Astrocyte of the cerebellum (primary cell): Measurements from ENCODE around the gene SLC16A2.
"Not testable (repeated sequence)": the region's sequence is repeated elsewhere in the genome, so short reads cannot be mapped to it uniquely, and the experiment has no call there.

Source experiments
- DNase-seq: peaks from one replicate; pipeline ENCODE4 v3.0.0-alpha.2; 2011; ENCODE audit warnings: low read depth
- H3K4me3 ChIP-seq: 2 replicates; pipeline ENCODE4 v1.5.1; 2011; ENCODE audit warnings: mild to moderate bottlenecking, low read depth, low read length, moderate library complexity
- in situ Hi-C: cut with HindIII; loops from 2 replicates; pipeline ENCODE4 v1.10.0; 2017; ENCODE audit warnings: low sequenced_read_pairs
- TF ChIP-seq, protein P1 (sequence below): IDR thresholded peaks from 2 replicates; pipeline ENCODE4 v1.5.1; 2012; ENCODE audit warnings: low read length, low read depth, moderate library complexity, mild to moderate bottlenecking; ENCODE audit errors: missing control alignments

The SLC16A2 gene

DNA sequence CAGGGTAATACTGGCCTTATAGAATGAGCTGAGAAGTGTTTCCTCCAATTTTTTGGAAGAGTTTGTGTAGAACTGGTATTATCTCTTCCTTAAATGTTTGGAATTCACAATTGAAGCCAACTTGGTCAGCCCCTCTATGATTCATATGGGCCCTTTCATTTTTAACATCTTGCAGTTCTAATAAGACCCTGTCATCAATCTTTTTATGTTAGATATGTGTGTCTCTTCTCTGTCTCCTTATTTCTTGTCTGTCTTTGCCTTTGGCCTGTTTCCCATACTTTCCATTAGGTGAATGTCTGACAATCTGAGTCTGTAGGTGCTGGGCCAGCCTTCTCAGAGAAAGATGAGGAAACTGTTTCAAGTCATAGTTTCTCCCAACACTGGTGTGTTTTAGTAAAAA, 88.7 kb downstream of the SLC16A2 start:
- H3K4me3 ChIP-seq: no peak overlapping the region
- no peak for DNase-seq
- in situ Hi-C loops: no loop called here
- TF ChIP-seq, protein P1, sequence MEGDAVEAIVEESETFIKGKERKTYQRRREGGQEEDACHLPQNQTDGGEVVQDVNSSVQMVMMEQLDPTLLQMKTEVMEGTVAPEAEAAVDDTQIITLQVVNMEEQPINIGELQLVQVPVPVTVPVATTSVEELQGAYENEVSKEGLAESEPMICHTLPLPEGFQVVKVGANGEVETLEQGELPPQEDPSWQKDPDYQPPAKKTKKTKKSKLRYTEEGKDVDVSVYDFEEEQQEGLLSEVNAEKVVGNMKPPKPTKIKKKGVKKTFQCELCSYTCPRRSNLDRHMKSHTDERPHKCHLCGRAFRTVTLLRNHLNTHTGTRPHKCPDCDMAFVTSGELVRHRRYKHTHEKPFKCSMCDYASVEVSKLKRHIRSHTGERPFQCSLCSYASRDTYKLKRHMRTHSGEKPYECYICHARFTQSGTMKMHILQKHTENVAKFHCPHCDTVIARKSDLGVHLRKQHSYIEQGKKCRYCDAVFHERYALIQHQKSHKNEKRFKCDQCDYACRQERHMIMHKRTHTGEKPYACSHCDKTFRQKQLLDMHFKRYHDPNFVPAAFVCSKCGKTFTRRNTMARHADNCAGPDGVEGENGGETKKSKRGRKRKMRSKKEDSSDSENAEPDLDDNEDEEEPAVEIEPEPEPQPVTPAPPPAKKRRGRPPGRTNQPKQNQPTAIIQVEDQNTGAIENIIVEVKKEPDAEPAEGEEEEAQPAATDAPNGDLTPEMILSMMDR: no peak

GRCh38 chrX:74510401-74510800, 89.1 kb downstream of the SLC16A2 start:
- TF ChIP-seq, protein P1: no peak
- no peak overlapping the region for H3K4me3 ChIP-seq
- in situ Hi-C loops: no loop called here
- no peak for DNase-seq

DNA sequence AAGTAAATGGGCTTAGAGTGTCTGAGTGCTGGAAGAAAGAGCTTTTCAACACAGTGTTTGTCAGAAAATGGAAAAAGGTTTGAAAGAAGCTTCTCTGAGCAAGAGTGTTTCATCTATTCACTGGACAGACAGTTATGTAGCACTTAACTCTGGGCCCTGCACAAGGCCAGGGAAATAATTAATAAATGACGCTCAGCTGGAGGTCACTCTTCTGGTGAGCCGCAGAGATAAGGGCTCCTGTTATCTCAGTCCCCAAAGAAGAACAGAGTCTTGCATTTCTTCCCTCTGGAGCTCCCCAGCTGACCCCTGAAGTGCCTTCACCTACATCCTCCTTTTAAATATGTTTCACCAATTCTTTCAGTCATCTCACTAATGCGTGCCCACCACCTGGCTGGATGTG, 90.4 kb downstream of the SLC16A2 start:
- in situ Hi-C loops: no loop called here
- no peak overlapping the region for H3K4me3 ChIP-seq
- no peak for DNase-seq
- TF ChIP-seq, protein P1: no peak

DNA sequence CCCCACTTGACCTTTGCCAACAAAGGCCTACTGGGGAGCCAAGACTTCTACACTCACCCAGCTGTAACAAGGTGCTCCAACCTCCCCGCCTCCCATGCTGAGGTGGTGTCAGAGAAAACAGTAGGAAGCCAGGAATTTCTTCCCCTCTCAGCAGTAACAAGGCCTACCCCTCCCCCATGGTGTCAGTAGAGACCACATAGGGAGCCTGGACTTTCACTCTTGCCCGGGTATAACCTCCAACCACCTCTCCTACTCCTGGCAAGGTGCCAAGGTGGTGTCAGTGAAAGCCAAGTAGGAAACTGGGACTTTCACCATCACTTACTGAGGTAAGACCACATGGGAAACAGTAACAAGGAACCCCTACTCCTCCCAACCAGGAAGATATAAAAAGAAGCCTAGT, 93.1 kb downstream of the SLC16A2 start:
- no peak for DNase-seq
- H3K4me3 ChIP-seq: no peak overlapping the region
- in situ Hi-C loops: no loop called here
- TF ChIP-seq, protein P1: no peak

GRCh38 chrX:74515356-74515755, 94.1 kb downstream of the SLC16A2 start:
- TF ChIP-seq, protein P1: no peak
- DNase-seq: no peak
- no peak overlapping the region for H3K4me3 ChIP-seq
- in situ Hi-C loops: no loop called here

DNA sequence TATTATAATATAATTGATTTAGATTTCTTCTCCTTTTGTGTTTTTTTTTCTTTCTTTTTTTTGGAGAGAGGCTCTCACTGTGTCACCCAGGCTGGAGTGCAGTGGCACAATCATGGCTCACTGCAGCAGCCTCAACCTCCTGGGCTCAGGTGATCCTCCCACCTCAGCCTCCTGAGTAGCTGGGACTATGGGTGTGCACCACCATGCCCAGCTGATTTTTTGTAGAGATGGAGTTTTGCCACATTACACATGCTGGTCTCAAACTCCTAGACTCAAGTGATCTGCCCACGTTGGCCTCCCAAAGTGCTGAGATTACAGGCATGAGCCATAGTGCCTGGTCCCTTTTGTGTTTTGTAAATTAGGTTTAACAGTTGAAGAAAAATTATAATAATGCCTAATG, 94.7 kb downstream of the SLC16A2 start:
- in situ Hi-C loops, DNase-seq, H3K4me3 ChIP-seq: not testable (repeated sequence)

DNA sequence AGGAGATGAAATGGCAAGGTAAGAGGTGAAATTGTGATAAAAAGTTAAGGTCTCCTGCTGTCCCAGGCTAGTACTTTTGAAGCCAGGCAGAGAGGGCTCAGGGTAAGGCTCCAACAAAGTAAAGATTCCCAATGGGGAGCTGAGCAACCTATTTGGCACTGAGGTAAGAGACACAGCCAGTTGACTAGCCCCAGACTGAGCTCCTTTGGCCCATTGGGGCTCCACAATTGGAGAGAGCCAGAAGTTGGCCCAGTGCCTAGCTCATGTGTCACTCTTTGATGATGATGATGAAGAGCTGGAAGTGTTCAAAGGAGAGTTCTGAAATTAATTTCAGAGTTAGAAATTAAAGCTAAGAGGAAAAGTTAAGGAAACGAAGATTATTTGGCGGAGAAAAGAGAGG, 98.6 kb downstream of the SLC16A2 start:
- in situ Hi-C loops: no loop called here
- TF ChIP-seq, protein P1: no peak
- no peak for DNase-seq
- H3K4me3 ChIP-seq: no peak overlapping the region
